GM15510 (cell line): ENCODE data around the gene PLD5.

ENCODE experiments used
- POLR2A ChIP-seq: IDR thresholded peaks from 3 replicates; pipeline ENCODE4 v1.6.1; 2011; ENCODE audit warnings: borderline replicate concordance; ENCODE audit not compliant: insufficient read length; ENCODE audit errors: extremely low read depth

Gene PLD5

DNA sequence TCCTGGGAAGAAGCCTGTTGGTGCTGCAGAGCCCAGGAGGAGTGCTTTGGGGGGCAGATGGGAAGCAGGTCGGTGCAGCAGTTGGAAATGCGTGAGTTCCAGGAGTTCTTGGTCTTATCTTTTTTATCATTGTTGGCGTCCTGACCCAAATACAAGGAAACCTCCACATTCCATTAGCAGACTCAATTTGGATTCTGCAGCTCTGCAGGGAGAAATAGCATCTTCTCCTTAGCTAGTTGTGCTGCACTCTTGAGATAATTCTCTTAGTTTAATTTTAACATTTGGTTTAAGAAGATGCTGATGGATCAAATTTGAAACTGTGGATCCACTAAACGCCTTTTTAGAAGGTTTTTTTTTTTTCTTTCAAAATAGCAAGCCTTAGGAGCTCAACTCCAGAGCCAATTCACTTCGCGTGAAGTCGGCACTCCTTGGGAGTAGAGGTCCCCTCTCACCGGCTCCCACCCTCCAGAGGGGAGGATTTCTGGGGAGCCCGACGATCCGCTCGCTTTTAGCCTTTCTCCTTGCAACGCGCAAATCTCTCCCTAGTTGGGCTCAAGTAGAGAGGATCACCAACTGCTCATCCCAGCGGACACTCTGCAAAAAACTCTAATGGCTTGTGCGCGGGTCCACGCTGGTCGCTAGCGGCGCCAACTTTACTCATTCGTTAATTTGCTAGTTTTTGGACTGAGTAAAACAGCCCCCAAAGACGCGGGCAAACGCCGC, 1.3 kb downstream of the PLD5 start:
- TF ChIP-seq POLR2A: no peak

DNA sequence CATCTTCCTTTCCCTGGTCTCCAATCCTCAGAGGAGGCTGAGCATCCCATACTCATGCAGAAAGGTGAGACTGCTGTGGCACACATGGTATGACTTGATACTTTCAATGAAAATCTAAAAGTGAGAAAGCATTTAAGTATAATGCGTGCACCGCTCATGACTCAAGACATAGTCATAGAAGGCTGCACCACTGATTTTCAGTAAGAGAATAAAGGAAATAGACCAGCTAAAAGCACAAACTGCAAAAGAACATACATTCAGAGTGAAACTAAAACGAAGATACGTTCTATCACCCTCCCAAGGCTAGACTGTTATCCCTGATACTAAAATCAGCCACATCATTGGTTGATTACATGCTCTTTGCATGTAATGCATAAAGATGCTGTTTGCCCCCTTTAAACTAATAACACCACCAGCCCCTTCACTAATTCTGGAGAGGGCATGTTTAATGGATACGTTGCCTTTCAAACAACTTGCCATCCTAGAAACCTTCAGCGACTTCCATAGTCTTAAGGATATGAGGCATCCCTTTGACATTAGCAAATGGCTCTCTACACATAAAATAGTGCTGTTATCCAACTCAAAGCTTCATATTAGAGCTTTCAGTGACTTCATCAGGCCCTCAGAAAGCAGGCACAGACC, 2.1 kb downstream of the PLD5 start:
- no peak for TF ChIP-seq POLR2A

DNA sequence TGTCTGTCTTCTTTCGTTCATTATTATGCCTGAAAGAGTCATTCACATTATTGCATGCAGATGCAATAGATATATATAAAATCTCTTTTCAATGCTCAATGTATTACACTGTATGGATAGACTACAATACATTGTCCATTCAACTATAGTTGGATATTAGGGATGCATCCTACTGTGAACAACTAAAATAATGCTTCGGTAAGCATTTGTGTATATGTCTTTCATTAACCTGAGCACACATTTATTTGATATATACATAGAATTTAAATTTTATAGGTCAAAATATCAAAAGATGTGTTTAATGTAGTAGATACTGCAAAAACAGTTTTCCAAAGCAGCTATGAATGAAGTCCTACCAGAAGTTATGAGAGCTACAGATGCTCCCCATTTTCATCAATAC, 8.9 kb downstream of the PLD5 start:
- TF ChIP-seq POLR2A: no peak

DNA sequence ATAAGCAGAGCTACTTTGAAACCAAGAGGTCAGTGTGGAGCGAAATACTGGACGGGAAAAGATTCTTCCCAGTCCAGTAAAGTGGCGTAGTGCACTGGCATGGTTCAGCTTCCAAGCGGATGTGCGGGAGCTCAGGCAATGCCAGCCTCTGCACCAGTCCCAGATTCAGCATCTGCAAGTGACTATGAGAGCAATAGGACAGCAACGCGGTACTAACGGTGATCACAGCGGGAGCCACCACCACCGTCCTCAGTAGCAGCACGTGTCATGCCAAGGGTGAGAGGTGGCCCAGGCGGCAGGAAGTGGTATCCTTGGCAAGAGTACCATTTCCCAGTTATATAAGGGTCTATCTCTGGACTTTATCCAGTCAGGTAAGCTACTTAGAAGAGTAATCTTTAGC, 17.8 kb downstream of the PLD5 start:
- no peak for TF ChIP-seq POLR2A

DNA sequence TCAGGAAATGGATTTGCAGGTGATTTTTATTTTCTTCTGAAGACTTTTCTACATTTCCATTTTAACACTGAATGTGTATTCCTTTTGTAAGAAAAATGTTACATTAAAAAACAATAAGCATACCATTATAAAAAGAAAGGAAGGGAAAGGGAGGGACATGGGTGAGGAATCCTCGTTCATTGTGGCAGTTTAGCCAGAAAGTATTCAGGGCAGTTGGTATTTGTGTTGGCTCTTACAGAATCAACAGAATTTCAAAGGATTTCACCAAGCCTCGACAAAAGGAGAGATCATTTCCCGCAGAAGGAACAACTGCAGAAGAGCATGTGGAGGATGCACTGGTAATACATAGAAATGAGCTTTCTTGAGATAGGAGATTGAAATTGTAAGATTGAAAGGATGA, 35.0 kb downstream of the PLD5 start:
- TF ChIP-seq POLR2A: no peak

DNA sequence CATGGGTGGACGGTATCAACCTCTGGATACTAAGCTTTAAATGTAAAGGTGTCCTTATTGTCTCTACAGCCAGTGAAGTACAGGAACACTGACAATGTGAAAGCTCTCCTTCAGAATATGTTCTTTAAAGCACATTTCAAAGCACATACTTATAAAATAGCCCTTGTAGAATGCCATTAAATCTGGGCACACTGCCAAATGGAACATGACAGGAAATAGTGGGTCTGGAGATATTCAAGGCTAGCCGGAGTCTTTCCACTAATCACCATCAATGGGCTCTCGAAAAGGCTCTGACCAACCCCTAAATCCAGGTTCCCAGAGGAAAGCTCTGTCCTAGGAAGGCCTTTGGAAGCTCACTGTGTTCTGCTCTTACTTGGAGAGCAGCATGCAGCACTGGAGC, 46.6 kb downstream of the PLD5 start:
- TF ChIP-seq POLR2A: no peak

DNA sequence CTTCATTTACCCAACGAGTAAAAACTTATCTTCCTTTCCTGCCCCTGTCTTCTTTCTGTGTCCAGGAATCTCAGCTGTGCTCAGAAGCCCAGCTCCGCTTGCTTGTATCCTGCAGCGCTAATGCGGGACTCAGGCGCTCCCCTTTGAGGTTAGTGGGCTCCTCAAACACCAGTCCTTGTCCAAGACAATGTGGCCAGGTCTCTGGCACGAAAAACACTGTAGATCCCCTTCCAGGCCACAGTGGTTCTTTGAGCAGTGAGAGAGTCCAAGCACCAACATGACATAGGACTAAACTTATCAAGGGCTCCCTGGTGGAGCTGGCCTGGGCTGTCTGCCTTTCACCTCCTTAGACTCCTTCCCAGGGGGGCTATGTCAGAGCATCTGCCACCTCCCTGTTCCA, 53.7 kb downstream of the PLD5 start:
- TF ChIP-seq POLR2A: no peak

DNA sequence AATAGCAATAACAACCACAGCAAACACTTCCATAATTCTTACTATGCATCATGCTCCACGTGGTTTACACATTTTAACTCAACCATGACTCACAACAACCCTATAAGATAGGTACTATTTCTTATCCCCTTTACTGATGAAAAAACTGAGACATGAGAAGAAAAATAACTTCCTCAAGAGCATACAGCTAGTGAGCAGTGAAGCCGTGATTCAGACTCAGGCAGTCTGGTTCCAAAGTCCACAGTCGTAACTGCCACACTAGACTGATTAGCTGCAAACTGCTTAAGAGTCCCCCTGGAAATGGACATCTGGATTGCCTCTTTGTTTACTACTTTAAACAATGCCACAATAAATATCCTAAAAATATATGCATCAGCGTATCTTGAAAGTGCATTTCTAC, 55.7 kb downstream of the PLD5 start:
- TF ChIP-seq POLR2A: no peak

DNA sequence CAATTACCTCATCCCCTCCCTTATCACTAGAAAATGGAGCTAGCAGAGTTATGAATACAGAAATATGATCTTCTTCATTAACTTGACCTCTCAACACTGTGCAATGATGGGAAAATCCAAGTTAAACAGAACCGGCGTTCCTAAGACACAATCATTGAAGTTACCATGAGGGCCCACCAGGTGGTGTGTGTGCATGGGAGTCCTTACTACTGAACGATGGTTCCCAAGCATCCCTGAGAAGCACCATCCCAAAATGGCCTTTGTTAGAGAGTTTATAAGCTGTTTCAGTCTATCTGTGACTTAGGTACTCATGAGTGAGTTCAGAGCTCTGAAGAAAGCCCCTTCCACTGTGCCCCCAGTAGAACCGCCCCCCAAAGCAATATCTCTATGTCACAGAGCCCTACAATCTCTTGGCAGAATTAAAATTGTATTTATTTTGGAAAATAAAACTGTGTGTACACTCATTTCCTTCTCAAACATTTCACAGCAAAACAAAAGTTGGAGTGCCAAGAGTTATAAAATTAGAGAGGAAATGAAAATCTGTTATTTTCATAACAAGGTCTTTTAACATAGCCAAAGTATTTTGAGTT, 56.8 kb downstream of the PLD5 start:
- TF ChIP-seq POLR2A: no peak

DNA sequence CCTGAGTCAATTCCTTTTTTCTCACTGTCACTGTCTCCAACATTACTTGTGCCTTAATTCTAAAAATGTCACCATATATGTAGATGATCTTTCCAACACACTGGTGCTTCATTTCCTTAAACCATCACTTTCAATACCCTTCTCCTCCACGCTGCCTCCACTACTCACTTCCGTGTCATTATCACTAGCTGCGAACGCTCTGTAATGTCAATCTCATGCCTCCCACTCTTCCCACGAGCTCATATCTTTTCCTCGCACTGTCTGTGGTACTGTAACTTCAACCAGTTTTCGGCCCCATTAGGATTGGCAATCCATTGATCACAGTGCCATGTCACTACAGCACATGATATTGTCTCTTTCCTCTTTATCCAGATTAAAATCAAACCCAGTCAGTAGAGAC, 61.6 kb downstream of the PLD5 start:
- TF ChIP-seq POLR2A: no peak

DNA sequence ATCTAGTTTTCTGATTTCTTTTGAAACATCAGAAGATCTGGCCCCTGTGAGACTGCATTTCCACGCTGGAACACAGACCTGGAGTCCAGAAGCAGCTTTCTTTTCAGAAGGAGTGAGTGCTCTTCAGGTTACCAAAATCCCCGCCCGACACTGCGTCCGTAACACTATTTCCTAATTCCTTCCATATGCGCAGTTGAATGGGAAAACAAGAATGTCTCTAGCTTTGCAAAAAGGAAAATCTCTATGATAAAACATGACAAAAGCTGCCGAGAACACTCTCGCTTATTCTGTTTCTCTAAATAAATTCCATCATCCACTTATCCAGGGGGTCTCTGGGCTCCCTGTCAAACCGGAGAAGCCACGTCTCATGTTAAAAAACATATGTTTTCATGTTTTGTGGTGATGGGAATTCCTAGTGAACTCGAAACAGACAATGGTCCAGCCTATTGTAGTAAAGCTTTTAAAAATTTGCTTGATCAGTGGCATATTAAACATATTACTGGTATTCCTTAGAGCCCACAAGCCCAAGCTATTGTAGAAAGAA, 67.7 kb downstream of the PLD5 start:
- TF ChIP-seq POLR2A: no peak

DNA sequence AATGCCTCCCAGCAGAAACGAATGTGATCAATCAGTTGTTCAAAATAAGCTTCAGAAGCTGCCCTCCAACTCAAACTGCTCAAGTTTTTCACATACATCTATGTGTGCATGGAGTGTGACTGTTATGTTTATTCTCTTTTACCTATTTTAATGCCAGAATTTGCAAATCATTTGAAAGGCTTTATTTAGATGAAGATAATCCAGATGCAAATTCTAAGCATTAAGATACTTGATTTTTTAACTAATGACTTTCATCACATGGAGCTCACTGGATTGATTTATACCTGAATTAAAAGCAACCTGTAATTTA, 69.5 kb downstream of the PLD5 start:
- TF ChIP-seq POLR2A: no peak

DNA sequence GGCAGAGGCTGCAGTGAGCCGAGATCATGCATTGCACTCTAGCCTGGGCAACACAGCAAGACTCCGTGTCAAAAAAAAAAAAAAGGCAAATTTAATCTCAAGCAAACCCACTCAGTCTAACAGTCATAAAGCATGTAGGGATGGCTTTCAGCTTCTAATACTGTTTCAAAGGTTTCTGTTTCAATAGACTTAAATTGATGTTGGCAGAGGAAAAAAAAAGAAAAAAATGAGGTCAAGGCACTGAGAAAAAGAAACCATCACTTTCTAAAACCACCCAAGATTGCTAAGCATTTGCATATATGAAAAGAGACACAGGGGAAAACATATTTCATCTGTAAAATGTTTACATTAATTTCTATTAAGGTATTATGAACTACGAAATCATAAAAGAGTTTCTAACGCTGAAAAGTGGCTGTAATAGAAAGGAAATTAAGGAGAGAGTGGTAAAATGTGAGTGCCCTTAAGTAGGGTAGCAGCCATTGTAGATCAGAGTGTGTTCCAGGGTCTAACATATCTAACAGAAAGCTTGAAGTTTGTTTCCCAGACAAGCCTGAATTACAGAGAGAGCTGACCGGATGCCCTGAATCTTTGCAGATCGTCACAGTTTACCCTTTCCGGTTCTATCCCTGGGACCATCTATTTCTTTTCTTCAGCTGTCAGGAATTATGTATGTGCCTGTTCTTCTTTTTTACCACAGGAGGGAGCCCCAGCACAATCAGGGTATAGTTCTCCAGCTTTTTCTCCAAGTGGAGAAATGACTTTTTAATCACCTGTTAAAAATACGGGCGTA, 70.0 kb downstream of the PLD5 start:
- TF ChIP-seq POLR2A: no peak

DNA sequence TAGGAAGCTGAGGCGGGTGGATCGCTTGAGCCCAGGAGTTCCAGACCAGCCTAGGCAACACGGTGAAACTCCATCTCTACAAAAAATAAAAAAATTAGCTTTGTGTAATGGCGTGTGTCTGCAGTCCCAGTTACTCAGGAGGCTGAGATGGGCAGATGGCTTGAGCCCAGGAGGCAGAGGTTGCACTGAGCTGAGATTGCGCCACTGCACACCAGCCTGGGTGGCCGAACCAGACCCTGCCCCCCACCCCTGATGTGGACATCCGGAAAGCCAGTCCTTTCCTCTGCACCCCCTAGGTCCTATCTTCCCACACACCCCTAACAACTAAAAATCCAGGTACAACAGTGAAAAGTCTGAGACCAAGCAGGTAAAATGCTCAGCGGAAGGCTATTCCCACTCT, 71.9 kb downstream of the PLD5 start:
- no peak for TF ChIP-seq POLR2A

DNA sequence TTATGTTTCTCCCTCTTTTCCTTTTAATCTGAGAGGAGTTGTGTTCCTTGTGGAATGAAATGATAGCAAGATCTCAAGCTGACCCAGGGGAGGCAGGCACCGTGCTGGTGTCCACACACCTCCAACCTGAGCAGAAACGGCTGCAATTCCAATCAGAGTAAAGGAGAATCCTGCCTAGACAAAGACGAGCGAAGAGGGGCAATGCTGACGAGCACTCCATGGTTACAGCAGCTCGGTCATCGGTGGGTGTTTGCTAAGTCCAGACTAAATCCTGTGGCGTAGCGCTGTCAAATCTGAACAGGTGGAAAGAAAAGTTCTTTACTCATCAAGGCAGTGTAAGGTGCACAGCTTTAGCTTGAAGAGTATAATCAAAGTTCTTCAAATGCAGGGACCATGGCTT, 74.8 kb downstream of the PLD5 start:
- no peak for TF ChIP-seq POLR2A
